PC-9 (cell line): ENCODE measurements around the gene AGAP2.

Experiments
- CTCF ChIP-seq: fragments of 200-600 bp; sonication (generic); conservative IDR thresholded peaks from 2 replicates; pipeline ENCODE4 v1.6.1; 2017; ENCODE audit warnings: mixed run types, antibody characterized with exemption, mild to moderate bottlenecking, moderate library complexity
- EZH2 ChIP-seq: fragments of 200-600 bp; sonication (generic); IDR thresholded peaks from 2 replicates; pipeline ENCODE4 v1.8.0; 2017; ENCODE audit warnings: antibody characterized with exemption, low read depth

DNA sequence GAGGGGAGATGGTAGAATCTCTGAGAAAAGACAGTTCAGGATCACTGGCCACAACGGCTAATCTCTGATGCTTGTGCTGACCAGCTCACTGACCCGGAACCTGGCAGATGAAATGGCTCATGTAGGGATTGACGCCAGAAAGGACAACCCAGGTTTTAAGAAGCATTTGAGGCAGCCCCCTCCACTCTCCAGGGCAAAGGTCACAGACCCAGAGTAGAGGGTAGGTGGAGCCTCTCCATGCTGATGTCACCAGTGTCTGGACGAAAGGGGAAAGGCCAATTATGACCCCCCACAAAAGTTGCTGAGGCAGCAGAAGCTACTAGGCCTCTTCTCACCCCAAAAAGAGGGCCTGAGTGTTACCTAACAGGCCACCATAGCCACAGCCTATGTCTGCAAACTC is 32.2 kb upstream of the AGAP2 start:
- TF ChIP-seq CTCF (no peak), EZH2 (no peak)
